GM19467 (cell line): ENCODE measurements around the gene SYNCRIP.
A peak's percentile ranks its signal among the peaks of the same experiment; 100 is the strongest.
"Not testable (repeated sequence)": the region's sequence is repeated elsewhere in the genome, so short reads cannot be mapped to it uniquely, and the experiment has no call there.

Source experiments
- ATAC-seq: cut with Tn5 transposase; IDR thresholded peaks from one replicate; pipeline ENCODE4 v1.9.1; 2021; ENCODE audit warnings: mild to moderate bottlenecking, moderate library complexity; ENCODE audit not compliant: unreplicated experiment

The SYNCRIP gene

DNA sequence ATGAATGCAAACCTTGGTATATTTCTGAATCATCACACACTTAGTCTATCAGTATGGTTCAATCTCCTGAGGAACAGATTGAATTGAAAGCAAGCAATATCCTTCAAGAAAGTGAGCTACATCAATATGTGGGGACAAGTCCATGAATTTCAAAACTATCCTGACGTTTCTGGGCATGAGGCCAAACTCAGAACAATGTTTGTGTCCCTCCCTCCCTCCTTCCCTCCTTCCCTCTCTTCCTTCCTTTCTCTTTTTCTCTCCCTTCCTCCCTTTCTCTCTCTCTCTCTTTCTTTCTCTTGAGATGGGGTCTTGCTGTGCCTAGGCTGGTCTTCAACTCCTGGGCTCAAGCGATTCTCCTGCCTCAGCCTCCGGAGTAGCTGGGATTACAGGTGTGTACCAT is 27.9 kb upstream of the SYNCRIP start:
- ATAC-seq = no peak

DNA sequence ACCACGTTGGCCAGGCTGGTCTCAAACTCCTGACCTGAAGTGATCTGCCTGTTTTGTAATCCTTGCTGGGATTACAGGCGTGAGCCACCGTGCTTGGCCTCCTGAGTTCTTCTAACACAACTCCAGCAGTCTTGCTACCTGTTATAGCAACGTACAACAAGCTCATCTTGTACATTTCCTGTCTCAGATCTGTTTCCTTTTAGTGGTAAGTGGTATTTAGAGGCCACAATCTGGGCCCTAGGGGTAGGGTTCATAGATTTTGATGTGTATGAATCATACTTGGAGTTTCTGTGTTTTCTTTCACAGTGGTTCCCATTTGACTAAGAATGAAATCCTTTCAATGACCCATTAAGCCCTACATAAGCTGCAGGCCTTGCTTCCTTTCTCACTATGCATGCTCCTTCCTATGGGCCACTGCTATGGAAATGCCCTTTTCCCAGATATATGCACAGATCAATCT is 27.1 kb upstream of the SYNCRIP start:
- ATAC-seq = peak; percentile 95

DNA sequence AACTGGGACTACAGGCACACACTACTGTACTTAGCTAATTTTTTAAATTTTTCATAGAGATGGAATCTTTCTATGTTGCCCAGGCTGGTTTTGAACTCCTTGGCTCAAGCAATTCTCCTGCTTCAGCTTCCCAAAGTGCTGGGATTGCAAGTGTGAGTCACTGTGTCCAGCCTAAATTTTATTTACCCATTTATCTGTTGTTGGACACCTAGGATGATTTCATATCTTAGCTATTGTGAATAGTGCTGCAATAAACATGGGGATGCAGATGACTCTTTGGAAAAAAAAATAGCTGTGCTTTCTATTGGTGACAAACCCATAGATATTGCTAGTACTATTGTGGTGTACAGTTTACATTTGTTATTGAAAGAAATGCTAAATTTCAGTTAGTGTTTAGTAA is 19.6 kb upstream of the SYNCRIP start:
- ATAC-seq = no peak

DNA sequence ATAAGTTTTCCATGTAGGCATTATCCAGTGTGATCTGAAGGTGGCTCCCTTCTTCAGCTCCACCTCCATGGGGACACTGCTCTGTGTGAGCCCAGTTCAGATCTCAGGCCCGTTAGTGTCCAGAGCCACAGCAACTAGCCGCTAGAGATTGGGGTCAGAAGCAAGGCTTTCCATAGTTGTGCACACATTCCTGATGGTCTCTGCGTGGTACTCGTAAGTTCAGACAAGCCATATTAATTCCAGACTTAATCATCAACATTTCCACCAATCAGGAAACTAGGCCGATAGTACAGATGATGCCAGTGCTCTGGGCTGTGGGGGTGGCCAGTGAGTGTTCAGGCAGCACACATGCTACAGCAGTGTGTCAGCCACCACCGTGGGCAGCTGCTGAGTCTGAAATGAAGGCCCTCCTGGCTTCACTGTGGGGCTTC is 17.5 kb upstream of the SYNCRIP start:
- no peak for ATAC-seq

DNA sequence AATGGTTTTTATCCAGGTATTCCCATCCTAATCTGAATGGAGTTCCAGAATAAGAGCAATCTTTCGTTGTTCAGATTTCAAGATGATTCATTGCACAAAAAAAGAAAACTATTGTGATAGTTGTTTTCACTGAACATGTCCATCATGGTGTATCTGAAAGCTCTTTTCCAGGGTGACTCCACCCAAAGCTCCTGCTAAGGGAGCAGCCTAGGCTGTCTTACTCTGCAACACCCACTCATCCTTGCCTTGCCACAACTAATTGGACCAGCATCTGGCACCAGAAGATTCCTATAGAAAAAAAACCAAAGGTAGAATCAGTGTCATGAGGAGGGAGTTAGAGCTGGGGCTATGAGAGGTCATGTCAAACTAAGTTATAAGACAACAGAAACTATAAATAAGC is 7.9 kb upstream of the SYNCRIP start:
- ATAC-seq = no peak

GRCh38 chr6:85644279-85644762 is 1.6 kb upstream of the SYNCRIP start:
- no peak for ATAC-seq

DNA sequence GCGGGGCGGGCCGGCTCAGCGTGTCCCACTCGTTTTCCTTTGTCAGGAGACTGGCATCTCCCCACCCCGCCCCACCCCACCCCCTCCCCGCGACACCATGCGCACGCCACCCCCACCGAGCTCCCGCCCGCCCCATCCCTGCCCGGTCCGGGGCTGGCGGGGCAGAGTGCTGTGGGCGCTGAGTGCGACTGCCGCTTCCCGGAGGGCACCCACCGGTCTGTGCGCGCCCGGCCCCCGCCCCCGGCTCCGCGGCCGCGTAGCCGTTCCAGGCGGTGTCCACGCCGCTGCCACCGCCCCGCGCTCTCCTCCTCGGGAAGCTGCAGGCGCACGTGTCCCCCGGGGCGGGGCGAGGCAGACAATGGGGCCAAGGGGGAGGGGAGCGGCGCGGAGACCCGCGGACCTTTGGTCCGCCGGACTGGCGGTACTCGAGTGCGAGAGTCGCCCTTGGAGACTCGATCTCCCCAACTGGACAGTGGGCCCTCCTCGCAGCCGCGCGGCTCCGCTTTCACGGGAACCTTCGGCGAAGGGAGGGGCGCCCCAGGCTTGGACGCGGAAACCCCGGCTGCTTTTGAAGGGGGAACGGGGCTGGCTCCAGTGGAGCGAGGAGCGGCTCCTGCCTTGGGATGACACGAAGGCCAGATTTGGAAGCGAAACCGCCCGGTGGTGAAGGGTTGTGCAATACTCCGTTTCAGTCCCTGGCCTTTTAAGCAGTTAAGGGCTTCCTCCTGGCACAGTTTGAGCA is 1.0 kb upstream of the SYNCRIP start:
- peak; percentile 47 for ATAC-seq

GRCh38 chr6:85641897-85642773 is 551 bp downstream of the SYNCRIP start:
- no peak for ATAC-seq

DNA sequence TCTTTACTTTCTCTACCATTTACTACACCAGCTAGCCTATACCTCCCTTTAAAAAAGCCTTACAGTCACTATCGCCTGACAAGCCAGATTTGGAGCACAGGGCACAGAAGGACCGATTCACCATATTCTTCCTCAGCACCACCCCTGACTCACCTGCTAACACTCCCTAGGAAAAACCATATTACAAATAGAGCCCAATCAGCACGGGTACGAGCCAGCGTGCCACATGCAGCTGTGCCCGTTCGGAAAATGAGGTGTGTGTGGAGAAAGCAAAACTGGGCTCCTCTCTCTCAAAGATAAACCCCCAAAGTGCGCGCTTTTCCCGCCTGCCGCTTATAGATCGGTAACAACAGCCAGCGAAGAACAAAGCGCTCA is 1.2 kb downstream of the SYNCRIP start:
- ATAC-seq = no peak

DNA sequence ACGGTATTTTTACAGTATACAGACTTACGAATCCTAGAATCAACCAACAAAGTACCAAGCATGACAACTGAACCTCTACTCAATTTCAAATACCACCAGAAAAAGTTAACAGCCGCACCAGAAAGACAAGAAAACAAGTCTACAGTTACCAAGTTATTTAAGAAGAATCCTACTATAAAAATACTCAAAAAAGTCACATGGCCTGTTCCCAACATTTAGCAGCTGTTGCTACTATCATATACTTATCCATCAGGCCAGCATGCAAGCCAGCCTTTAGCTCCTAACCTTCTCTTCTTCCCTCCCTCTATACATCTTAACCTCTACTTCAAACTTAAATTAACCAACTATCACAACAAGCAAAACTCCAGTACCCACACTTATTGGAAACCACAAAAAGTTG is 1.9 kb downstream of the SYNCRIP start:
- no peak for ATAC-seq

GRCh38 chr6:85637579-85637978 is 5.1 kb downstream of the SYNCRIP start:
- no peak for ATAC-seq

GRCh38 chr6:85632164-85632942 is 10.3 kb downstream of the SYNCRIP start:
- no peak for ATAC-seq

DNA sequence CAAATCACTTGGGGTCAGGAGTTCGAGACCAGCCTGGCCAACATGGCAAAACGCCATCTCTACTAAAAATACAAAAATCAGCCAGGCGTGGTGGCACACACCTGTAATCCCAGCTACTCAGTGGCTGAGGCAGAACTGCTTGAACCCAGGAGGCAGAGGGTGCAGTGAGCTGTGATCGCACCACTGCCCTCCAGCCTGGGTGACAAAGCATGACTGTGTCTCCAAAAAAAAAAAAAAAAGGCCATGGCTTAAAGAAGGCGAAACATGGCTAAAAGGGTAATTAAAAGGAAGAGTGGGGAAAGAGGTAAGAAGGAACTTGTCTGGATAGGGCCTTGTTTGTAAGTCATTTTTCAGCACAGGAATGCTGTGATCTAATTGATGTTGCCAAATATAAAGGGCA is 11.6 kb downstream of the SYNCRIP start:
- ATAC-seq = not testable (repeated sequence)

GRCh38 chr6:85628353-85628752 is 14.3 kb downstream of the SYNCRIP start:
- no peak for ATAC-seq

GRCh38 chr6:85620308-85620707 is 22.4 kb downstream of the SYNCRIP start:
- no peak for ATAC-seq

DNA sequence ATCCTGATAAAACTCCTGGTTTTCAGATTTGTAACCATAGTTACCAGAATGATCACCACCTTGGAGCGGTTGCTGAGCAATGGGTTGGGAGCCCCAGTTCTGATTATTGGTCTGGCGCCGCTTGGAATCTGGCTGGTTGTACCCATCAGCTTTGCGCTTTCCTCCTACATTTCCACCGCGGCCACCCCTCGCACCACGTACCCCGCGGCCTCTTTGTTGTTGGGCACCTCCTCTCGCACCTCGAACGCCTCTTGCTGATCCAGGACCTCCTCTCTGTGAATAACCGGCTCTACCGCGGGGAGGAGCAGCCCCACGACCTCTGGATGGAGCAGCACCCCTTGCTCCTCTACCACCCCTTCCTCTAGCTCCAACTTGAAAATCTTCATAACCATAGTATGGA is 27.9 kb downstream of the SYNCRIP start:
- ATAC-seq = no peak

- ATAC-seq = no peak
These were observed 29.8 kb downstream of the SYNCRIP start for GRCh38 chr6:85612690-85613474.

- ATAC-seq = no peak
These were observed 32.3 kb downstream of the SYNCRIP start for GRCh38 chr6:85610182-85610895.

- no peak for ATAC-seq
These were observed 40.6 kb downstream of the SYNCRIP start for GRCh38 chr6:85602100-85602499.
